Bone marrow (tissue), 2 donors: ENCODE data around the gene WDTC1.

Experiments
- DNase-seq, 2 donors: peaks; one replicate each; lab custom pipeline; 2025; lab: John Stamatoyannopoulos, UW

Gene WDTC1

DNA sequence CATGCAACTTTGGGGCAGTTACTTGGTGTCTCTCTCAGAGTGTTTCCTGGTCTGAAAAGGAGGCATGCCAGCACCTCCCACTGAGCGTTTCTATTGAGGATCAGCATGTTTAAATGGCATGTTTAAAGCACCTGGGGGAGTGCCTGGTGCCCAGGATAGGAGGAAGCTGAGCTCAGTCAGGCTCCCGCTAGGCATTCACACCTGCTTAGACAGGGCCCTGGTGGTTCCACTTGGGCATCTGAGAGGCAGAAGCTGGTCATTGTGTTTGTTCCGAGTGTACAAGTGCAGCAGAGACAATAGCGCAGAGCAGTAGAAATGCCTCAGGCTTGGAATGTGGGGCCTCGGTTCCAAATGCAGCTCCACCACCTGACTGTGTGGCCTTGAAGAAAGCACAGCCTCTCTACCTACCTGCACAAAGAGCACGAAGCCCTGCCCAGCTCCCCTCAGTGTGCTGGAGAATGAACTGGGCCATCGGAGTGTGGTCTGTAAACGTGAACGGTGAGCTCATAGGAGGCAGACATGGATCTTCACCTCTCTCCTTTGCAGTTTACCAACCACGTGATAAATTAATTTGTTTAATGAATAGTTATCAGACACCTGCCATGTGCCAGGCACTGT is 67.3 kb downstream of the WDTC1 start:
- no peak for DNase-seq

DNA sequence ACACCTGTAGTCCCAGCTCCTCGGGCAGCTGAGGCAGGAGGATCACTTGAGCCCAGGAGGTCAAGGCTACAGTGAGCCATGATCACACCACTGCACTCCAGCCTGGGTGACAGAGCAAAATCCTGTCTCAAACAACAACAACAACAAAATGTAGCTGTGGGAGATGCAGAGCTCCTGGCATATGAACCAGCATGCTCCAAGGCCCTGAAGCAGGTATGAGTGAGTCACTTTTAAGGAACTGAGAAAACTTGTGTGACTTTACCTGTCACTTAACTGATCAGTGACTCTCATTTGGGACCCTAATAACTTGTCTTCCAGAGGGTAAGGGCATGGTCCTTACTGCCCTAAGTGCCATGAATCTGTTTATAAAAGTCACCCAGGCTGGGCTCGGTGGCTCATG is 68.2 kb downstream of the WDTC1 start:
- no peak for DNase-seq

DNA sequence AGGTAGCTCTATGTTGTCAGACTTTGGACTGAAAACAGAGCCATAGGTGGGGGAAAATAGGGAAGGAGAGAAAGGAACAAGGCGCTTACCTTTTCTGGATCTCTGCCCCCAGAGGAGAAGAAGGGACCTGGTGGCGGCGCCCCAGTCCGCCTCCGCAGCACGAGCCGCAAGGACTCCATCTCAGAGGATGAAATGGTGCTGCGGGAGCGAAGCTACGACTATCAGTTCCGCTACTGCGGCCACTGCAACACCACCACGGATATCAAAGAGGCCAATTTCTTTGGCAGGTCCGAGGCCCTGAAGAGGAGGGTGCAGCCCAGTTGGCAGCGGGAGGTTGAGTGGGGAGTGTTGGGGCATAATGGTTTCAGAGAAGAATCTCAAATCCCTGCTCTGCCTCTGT is 69.1 kb downstream of the WDTC1 start:
- no peak for DNase-seq

DNA sequence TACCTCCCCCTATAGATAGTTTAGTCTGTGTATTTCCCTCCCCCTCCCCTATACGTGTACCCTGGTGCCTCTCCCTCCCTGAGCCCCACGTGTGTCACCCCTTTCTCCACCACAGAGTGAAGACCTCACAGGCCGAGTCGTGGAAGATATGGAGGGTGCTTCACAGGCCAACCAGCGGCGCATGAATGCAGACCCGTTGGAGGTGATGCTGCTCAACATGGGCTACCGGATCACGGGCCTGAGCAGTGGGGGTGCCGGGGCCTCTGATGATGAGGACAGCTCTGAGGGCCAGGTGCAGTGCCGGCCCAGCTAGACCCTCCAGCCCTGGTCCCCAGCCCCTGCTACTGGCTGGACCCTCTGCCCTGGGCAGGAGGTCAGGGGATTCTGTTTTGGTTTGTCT is 71.6 kb downstream of the WDTC1 start:
- DNase-seq, result no peak

DNA sequence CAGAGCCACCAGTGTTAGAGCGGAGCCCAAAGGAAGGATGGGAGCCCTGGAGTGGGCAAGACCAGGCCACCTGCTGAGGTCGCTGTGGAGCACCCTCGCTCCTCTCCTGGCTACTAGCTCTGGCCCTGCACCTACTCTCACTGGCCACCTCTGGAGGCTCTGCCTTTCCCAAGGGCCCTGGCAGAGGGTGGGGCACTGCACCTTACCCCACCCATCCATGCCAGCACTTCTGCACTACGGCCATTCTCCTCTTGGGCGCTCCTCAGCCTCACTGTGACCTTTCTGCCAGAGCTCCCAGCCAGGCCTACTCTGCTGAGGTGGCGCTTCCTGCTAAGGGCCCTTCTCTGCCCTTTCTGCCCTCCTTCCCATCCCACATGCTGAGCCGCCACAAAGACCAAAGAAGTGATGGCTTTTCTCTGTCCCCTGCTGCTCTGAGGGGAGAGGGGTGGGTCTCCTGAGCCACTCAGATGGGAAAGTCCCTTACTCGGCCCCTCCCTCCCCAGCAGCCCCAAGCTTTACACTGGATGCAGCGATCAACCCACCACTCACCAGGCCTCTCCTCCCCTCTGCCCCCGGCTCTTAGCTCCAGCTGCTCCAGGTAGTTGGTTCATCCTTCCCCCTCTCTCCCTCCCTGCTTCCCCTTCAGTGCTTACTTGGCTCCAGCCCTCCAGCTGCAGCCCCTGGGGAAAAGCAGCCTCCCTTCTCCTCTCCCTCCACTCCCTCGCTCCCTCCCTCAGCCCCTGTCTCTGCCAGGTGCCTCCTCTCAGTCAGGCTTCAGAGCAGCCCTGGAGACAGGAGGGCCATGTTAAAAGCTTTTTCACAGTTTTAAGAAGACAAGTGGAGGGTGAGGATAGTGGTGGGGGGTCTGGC is 72.7 kb downstream of the WDTC1 start:
- DNase-seq, result no peak

DNA sequence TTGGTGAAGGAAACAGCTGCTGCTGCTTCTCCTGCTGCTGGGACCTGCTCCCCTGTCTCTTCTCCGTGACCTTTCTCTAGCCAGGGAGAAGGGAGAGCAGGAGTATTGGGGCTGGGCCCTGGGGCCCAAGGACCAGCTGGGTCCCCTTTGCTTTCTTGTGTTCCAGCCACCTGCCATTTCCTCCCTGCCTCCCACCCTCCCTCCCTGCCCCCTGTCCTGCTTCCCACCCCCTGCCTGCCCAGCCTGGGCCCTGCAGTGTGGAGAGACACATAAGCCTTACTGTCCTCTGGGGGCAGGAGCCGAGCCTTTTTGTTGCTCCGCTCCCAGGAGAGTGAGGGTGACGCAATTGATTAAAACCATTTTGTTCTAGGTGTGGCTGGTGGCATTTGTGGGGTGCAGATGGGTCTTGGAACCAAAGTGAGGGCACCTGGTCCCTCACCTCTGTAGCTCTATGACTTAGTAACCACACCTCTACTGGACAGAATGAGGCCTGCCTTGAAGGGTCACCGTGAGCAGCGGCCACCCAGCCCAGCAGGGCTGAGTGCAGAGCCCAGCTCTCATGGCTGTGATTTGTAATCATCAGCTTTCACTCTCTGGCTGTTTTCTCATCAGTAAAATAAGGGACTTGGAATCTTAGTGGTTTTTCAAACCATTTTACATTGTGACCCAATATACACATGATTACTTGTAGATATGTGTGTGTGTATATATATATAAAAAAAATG is 73.6 kb downstream of the WDTC1 start:
- DNase-seq, result no peak

DNA sequence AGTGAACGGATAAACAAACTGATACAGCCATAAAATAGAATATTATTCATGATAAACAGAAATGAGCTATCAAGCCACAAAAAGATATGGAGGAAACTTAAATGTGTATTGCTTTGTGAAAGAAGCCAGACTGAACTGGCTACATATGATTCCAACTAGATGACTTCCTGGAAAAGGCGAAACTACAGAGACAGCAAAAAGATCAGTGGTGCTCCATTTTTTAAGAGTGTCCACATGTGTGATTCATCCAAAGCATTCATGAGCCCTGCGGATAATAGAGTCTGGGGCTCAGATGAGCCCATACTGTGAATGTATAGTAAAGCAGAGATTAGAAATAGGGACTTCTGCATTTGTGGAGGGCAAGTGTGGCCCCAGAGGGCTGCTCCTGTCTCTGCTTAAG is 79.7 kb downstream of the WDTC1 start:
- no peak for DNase-seq

DNA sequence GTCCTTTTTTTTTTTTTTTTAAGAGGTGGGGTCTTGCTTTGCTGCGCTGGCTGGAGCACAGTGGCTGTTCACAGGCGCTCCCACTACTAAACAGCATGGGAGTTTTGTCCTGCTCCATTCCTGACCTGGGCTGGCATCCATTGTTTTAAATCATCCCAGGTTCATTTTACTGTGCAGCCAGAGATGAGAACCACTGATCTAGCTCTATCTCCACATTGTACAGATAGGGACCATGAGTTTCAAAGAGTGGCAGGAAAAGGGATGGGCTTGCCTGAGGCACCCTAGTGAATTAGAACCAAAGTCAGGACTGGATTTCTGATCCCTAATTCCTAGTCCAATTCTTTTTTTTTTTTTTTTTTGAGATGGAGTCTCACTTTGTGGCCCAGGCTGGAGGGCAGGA is 80.3 kb downstream of the WDTC1 start:
- no peak for DNase-seq

DNA sequence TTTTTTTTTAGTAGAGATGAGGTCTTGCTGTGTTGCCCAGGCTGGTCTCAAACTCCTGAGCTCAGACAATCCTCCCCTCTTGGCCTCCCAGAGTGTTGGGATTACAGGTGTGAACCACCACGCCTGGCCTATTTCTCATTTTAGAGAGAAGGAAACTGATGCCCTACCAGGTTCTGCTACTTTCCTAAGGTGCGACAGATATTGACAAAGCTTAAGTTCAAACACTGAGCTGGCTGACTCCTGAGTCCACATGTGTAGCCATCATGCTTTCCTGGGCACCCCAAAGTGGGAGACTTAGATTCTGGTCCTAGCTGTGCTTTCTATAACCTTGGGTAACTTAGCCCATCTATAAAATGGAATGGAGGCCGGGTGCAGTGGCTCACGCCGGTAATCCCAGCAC is 82.4 kb downstream of the WDTC1 start:
- DNase-seq, result no peak

DNA sequence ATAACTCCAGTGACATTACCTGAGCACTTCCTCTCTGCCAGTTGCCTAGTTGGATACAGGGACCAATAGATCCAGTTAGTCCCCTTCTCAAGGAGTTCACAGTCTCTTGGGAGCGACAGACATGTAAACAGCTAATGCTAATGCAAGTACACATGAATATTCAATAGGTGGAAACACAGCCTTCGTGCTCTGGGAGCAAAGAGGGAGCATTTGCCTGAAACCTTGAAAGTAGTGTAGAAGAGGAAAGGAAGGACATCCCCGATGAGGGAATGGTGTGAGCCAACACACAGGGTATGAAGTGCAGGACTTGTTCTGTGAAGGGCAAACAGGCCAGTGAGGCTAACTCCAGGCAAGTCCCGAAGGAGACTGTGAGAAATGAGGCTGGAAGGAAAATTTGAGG is 83.7 kb downstream of the WDTC1 start:
- no peak for DNase-seq

DNA sequence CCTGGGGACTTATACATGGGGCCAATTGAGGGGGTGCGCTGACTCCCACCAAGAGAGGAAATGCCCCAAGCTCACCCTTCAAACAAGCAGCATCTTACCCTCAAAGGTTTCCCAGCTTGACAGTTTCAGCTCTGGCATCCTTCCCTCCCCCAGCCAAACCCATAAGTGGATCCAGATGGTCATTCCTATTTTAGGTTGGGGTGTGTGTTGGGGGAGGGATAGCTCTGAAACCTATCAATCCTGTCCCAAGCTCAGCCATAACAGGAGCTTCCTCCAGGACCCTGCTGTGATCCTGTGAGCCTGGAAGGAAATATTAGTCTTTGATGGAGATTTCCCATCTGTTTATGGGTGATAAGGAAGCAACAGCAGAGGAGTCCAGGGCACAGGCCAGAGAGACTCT is 84.2 kb downstream of the WDTC1 start:
- no peak for DNase-seq

DNA sequence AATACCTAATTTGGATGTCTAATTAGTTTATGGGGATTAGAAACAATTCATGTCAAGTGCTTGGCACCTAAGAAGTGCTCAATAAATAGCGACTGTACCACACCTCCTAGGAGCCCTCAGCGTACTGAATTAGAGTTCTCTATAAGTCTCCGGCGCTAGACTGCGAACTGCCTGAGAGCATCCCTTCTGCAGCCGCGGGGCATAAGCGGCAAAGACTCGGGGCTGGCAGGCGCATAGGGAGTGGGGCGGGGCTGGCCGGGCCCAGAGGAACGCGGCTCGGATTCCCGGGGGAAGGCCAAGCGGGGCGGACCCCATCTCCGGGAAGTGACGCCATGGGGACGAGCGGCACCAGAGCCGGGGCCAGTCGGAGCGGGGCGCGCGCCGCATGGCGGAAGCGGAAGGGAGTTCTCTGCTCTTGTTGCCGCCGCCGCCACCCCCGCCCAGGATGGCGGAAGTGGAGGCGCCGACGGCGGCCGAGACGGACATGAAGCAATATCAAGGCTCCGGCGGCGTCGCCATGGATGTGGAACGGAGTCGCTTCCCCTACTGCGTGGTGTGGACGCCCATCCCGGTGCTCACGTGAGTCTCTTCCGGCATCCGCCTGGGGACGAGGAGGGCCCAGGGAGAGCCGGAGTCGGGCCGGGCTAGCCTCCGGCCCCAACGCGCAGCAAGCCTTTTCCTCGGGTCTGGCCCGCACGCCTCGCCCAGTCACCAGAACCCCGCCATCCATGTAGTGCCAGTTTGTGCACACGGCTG is 87.6 kb downstream of the WDTC1 start, which contains the start of gene TMEM222:
Gene TMEM222, plus strand, starts transcription at position 351 of the 756 bp plus-strand sequence. Its CDS starts 35 bp downstream, at position 386.
- DNase-seq, result peak; percentile 90 to 96

DNA sequence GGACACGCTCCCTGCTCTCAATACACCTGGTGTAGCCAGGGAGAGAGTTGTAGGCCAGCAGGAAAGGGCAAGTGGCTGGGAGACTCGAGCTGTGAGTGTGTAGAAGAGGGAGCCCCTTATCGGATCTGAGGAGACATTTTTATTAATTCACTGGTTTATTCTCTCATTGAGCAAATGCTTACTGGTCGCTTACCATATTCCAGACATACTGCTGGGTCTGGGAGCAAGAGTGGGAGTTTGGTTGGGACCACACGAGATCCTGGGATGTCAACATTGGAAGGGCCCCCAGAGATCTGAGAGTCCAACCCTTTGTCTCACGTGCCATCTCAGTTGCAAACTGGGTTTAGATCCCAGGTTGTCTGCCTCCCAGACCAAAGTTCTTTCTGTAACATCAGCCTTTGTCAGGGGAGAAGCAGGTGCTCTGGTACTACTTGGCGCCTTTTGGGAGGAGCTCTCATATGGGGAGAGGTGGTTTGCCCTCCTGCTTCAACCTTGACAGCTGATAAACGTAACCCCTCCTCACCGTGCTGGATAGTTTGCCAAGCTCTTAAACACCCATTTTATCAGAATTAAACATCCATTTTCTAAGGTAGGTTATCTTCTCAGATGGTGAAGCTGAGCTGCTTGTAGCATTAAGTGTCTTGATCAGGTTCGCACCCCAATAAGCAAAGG is 88.3 kb downstream of the WDTC1 start:
- DNase-seq, result no peak

DNA sequence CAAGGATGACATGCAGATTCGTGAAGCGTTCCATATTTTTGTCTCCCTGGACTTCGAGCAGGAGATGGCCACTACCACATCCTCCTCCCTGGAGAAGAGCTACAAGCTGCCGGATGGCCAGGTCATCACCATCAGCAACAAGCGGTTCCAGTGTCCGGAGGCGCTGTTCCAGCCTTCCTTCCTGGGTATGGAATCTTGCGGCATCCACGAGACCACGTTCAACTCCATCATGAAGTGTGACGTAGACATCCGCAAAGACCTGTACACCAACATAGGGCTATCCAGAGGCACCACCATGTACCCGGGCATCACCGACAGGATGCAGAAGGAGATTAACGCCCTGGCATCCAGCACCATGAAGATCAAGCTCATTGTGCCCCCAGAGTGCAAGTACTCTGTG is 90.9 kb downstream of the WDTC1 start:
- DNase-seq, result no peak

DNA sequence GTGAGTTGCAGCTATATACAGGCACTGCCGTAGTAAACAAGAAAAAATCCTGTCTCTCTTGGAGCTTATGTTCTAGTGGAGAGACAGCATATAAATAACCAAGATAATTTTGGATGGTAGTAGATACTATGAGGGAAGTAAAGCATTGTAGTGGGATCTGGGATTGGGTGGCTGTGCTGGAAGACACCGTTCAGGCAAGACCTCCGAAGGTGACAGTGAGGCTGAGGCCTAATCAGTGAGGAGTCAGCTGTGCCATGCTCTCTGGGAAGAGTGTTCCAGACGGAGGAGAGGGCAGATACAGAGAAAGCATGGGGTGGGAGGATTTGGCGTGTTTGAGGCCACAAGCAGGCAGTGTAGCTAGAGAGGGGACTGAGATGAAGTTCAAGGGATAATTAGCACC is 93.5 kb downstream of the WDTC1 start:
- DNase-seq, result no peak

DNA sequence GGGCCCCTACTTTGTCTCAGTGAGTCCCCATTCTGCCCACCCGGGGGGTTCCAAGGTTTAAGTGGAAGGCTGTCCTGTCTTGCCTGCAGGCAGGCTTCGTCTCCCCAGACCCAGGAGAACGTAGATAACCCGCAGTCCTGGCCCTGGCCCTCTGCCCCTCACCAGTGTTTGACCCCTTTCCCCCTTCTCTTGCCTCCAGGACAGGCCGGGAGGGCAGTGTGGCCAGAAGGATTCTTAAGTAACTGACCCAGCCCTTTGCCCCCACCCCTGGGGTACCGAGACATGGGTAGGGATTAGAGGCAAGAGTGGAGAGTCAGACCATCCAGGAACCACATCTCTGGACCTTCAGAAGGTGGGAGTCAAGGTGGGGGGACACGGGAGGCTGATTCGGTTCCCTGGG is 96.4 kb downstream of the WDTC1 start:
- no peak for DNase-seq

DNA sequence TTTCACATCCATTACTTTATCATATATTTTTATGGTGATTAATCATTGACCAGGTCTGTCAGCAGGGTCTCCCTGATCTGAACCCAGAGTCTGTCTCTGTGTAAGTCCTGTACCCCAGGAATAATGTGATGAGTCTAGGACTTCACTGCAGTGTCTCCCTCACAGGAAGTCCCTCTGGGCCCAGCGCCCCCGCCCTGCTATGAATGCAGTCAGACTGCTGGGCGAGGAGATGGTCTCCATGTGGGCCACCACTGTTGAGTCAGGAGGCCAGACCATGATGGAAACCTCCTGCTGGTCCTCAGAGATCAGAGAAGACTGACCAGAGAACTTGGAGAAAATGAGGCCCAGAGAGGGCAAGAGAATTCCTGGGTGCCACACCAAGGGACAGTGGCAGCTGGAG is 97.0 kb downstream of the WDTC1 start:
- no peak for DNase-seq

DNA sequence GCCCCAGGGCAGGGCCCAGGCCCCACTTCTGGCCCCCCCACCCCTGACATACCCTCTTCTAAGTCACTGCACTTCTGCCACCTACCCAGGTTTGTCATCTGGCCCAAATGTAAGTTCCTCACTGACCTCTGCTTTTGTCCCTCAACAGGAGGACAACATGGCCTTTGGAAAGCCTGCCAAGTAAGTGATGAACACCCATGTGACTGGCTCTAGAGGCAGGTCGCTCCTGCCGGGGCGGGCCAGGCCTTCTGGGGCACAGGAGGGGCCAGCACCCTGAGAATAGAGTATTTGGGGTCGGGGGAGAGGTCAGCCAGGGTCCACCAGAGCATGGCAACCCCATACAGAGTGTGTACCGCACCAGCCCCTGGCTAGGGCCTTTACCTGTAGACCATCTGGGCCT is 97.5 kb downstream of the WDTC1 start:
- DNase-seq, result no peak

DNA sequence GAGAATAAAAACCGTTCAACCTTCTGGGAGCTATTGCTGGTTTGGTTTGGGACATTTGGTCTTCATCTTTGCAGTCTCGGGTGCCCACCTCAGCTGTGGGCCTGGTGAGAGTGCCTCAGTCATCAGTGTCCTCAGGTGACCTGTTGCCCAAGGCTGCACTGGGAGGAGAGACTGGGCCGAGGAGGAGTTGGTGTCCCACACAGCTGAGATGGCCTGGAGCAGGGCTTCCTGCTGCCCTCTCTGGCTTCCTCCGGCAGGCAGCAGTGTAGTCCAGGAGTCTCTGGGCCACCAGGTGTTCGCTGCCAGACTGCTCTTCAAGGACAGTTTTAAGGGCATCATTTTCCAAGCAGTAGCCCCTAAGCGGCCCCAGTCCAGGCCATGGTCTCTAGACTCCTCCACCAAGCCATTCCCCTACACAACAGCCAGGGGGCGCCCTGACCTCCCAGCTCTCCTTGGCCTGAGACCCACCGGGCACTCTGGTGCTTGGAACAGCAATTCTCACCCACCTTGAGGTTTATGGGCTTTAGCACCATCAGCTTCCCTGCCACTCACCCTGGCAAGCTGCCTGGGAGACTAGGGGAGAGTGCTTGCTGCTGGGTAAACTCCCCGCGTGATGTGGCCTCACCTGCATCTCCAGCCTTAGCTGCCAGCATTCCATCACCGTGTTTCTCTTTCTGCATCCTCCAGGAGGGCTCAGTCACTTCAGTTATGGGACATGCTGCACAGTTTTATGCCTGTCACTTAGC is 98.3 kb downstream of the WDTC1 start:
- DNase-seq, result peak; percentile 6 to 28

DNA sequence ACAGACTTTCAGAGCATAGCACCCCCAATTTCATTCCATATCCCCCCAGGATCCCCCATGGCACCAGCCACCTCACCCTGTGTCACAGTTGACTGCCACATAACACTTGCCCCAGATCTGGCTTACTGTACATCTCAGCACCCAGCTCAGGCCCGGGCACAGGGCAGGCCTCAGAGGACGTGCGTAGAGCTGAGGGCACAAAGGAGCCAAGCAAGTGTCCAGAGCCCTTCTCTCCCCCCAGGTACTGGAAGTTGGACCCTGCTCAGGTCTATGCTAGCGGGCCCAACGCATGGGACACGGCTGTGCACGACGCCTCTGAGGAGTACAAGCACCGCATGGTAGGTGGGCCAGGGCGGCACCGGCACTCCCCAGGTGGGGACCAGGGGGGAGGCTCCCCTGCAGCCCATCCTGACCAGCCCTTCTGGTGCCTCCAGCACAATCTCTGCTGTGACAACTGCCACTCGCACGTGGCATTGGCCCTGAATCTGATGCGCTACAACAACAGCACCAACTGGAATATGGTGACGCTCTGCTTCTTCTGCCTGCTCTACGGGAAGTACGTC is 99.4 kb downstream of the WDTC1 start:
- no peak for DNase-seq
